Naive thymus-derived CD8-positive, alpha-beta T cell (primary cell): ENCODE results near the gene IL1R2. TPM values are rescaled to one million over a fixed set of nuclear protein-coding genes. Genes with fewer than 3 reads are reported as not detected.

Experiments
- ATAC-seq, 2 donors: fragments of 150-1000 bp; cut with Tn5 transposase in 1 of 2; sonication (Bioruptor Pico), chemical (Tn5 transposase) in 1 of 2; 1 replicate in 1 of 2; 2 replicates in 1 of 2; pipeline ENCODE4 v1.10.0; 2021; ENCODE audit warnings: mild to moderate bottlenecking in 2 of 2, moderate library complexity in 2 of 2
- POLR2A ChIA-PET: fragments of 350-600 bp; sonication (Branson Sonifier 250); formaldehyde crosslinking; loops from one replicate; lab custom pipeline; 2021; ENCODE audit warnings: antibody characterized with exemption; lab: Charles Lee
- DNase-seq, 10 donors: peaks; one replicate each; pipeline versions ENCODE4 v3.0.0 to v3.0.0-alpha.2; 2020 to 2022
- H3K27ac Mint-ChIP-seq, 10 donors: one replicate each; pipeline ENCODE4 v1.8.0; 2020 to 2022; ENCODE audit warnings: mild to moderate bottlenecking in 10 of 10, mixed read lengths in 10 of 10, moderate library complexity in 4 of 10, inconsistent platforms in 1 of 10
- H3K27me3 Mint-ChIP-seq, 5 donors: one replicate each; pipeline ENCODE4 v1.8.0; 2021 to 2022; ENCODE audit warnings: mixed read lengths in 5 of 5
- H3K36me3 Mint-ChIP-seq, 3 donors: one replicate each; pipeline ENCODE4 v1.8.0; 2020 to 2022; ENCODE audit warnings: mixed read lengths in 3 of 3, mild to moderate bottlenecking in 2 of 3, inconsistent platforms in 1 of 3
- H3K4me1 Mint-ChIP-seq, 4 donors: one replicate each; pipeline ENCODE4 v1.8.0; 2021 to 2022; ENCODE audit warnings: mixed read lengths in 4 of 4
- H3K4me3 Mint-ChIP-seq, 10 donors: one replicate each; pipeline ENCODE4 v1.8.0; 2020 to 2022; ENCODE audit warnings: mild to moderate bottlenecking in 10 of 10, mixed read lengths in 10 of 10, moderate library complexity in 6 of 10, inconsistent platforms in 1 of 10
- H3K9me3 Mint-ChIP-seq, 9 donors: one replicate each; pipeline ENCODE4 v1.8.0; 2020 to 2022; ENCODE audit warnings: mixed read lengths in 9 of 9, mild to moderate bottlenecking in 3 of 9, inconsistent platforms in 1 of 9, moderate library complexity in 1 of 9
- polyA plus RNA-seq, 3 donors: library from polyadenylated mRNA; unstranded; fragments of 300-500 nt; fragmentation: Illumina TruSeq; gene quantifications; one replicate each; pipeline ENCODE4 v1.2.3, GENCODE V29; 2021
- total RNA-seq, 8 experiments: library from RNA in 2 of 8; stranded (reverse) in 2 of 8; gene quantifications; one replicate each; pipeline ENCODE4 v1.2.3 and lab custom pipeline; 2021 to 2026

Gene IL1R2, protein sequence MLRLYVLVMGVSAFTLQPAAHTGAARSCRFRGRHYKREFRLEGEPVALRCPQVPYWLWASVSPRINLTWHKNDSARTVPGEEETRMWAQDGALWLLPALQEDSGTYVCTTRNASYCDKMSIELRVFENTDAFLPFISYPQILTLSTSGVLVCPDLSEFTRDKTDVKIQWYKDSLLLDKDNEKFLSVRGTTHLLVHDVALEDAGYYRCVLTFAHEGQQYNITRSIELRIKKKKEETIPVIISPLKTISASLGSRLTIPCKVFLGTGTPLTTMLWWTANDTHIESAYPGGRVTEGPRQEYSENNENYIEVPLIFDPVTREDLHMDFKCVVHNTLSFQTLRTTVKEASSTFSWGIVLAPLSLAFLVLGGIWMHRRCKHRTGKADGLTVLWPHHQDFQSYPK
- total RNA-seq (not detected), polyA plus RNA-seq (not detected), total RNA-seq (lab: John Stamatoyannopoulos, UW) (0 reads per million in 6 experiments)

DNA sequence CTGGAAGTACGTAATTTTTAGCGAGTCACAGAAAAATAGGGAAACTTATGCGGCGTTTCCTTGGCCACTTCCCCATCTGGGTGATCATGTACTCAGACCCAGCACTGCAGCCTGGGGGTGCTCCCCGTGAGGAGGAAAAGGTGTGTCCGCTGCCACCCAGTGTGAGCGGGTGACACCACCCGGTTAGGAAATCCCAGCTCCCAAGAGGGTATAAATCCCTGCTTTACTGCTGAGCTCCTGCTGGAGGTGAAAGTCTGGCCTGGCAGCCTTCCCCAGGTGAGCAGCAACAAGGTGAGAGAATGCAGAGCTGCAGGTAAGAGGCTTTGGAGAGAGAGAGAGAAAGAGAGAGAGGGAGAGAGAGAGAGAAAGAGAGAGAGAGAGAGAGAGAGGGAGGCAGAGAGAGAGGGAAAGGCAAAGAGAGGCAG is at the start of gene IL1R2:
IL1R2 (plus strand) TSS at position 240 of the 425 bp plus-strand sequence. CDS start 16,616 bp downstream, outside the sequence.
- no peak for DNase-seq
- H3K36me3 Mint-ChIP-seq = no peaks in the 10 kb centered on the region
- H3K27me3 Mint-ChIP-seq = peaks cover 4 to 26% (median 18%) of the 10 kb centered on the region in 5 donors
- H3K4me1 Mint-ChIP-seq = peaks cover 29 to 52% (median 37%) of the 10 kb centered on the region in 4 donors
- no peak for ATAC-seq
- no peak within 1 kb of the TSS for H3K4me3 Mint-ChIP-seq
- POLR2A ChIA-PET = no interaction called here
- peaks cover 0 to 4% (median 0%) of the 10 kb centered on the region in 9 donors for H3K9me3 Mint-ChIP-seq
- H3K27ac Mint-ChIP-seq = peak within 1 kb of the TSS in 6 of 10 donors; percentile 34 to 91 (median 46)

DNA sequence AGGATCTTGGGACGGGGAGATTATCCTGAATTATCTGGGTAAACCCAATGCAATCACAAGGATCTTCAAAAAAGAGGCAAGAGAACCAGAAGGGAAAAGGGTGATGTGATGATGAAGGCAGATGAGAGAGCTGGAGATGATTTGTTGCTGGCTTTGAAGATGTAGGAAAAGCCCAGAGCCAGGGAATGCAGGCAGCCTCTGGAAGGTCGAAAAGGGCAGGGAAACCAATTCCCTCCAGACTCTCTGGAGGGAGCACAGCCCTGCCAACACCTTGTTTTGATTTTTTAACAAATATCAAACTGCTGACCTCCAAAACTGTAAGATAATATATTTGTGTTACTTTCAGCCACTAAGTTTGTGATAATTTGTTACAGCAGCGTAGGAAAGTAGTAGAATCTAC is 48.9 kb upstream of the IL1R2 start:
- H3K36me3 Mint-ChIP-seq = peaks cover 0 to 11% (median 2%) of the 10 kb centered on the region in 3 donors
- peaks cover 0 to 12% (median 5%) of the 10 kb centered on the region in 5 donors for H3K27me3 Mint-ChIP-seq
- no peak overlapping the region for H3K4me3 Mint-ChIP-seq
- POLR2A ChIA-PET = no interaction called here
- peaks cover under 1 to 15% (median 10%) of the 10 kb centered on the region in 9 donors for H3K9me3 Mint-ChIP-seq
- H3K27ac Mint-ChIP-seq = no peak overlapping the region
- DNase-seq = no peak
- no peaks in the 10 kb centered on the region for H3K4me1 Mint-ChIP-seq
- no peak for ATAC-seq

DNA sequence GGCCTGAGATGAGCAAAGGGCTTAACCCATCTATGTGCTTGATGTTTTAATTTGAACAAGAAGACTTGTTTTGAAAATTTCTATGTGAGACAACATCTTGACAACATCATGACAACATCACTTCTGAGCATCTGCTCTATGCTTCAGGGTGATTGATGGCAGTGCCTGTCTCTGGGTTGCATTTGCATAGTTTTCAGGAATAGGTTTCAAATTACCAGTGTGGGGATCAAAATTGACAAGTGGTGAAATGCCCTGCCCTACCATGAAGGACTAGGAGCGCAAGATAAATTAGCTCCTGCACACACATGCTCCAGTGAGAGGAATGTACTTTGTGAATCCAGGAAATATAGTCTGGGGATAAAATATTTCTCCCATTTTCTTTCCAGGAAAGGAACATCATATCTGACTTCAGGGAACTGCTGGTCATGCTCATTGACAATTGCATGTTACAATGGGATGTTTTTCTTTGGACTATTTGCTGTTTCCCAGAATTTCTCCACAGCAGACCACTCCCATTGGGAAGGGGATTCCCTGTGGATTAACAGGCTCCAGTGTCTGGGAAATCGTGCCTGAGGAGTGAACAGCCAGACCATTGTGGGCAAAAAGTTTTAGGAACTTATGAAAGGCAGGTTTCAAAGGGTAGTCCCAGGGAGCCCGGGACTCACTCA is 45.3 kb upstream of the IL1R2 start:
- no peaks in the 10 kb centered on the region for H3K4me1 Mint-ChIP-seq
- H3K4me3 Mint-ChIP-seq = no peak overlapping the region
- POLR2A ChIA-PET = no interaction called here
- no peak for ATAC-seq
- H3K9me3 Mint-ChIP-seq = peaks cover 3 to 19% (median 7%) of the 10 kb centered on the region in 9 donors
- H3K27me3 Mint-ChIP-seq = peaks cover 0 to 6% (median 5%) of the 10 kb centered on the region in 5 donors
- H3K36me3 Mint-ChIP-seq = peaks cover 0 to 9% (median 6%) of the 10 kb centered on the region in 3 donors
- no peak for DNase-seq
- no peak overlapping the region for H3K27ac Mint-ChIP-seq

DNA sequence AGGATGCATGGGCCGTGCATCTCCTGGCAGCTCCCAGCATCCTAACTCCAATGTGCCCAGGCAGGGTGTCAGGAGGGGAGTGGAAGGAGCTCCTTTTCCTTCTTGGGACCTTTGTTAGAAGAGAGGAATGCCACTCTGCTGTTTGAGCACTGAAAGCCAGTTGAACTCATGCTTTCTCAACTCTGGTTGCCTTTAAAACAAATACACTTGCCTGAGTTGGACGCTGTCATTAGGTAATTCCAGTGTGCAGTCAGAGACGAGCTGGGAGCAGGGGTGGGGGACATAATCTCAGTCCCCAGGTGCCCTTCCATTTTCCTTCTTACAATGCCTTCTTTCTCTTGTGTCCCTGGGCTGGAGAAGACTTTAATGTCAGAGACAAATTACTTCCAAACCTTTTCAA is 44.4 kb upstream of the IL1R2 start:
- POLR2A ChIA-PET = no interaction called here

DNA sequence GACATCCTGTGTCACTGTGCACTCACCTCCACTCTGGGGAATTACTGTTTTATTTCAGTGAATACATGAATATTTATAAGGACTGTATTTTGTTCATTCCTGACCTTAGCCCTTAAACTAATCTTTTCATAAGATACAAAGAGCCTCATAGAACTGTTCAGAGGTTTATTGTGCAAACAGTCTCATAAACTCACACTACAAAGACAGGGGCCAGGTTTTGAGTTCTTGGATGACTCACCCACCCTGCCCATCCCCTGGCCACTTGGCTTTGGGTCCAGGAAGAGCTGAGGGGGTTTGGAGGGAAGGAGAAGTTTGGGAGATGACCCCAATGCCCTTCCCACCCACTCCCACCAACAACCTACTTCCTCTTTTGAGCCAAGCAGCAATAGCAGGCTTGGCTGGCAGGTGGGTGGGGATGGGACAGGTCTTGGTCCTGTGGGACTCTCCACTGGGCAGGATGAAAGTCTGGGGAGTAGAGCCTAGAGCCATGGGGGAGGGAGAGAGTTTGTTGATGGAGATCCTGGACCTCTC is 43.1 kb upstream of the IL1R2 start:
- Mint-ChIP-seq H3K36me3 (peaks cover 0 to 9% (median 6%) of the 10 kb centered on the region in 3 donors), H3K27ac (no peak overlapping the region), H3K4me3 (no peak overlapping the region), H3K9me3 (peaks cover 3 to 19% (median 9%) of the 10 kb centered on the region in 9 donors), H3K27me3 (peaks cover 0 to 6% (median 2%) of the 10 kb centered on the region in 5 donors), H3K4me1 (no peaks in the 10 kb centered on the region)
- no peak for ATAC-seq
- POLR2A ChIA-PET = no interaction called here
- DNase-seq = no peak

More for the DNA sequence above, 44.4 kb upstream of the IL1R2 start:
- Mint-ChIP-seq H3K4me1 (no peaks in the 10 kb centered on the region), H3K9me3 (peaks cover 3 to 19% (median 7%) of the 10 kb centered on the region in 9 donors), H3K27ac (no peak overlapping the region), H3K27me3 (peaks cover 0 to 6% (median 5%) of the 10 kb centered on the region in 5 donors), H3K4me3 (no peak overlapping the region), H3K36me3 (peaks cover 0 to 9% (median 6%) of the 10 kb centered on the region in 3 donors)
- DNase-seq = no peak
- no peak for ATAC-seq

DNA sequence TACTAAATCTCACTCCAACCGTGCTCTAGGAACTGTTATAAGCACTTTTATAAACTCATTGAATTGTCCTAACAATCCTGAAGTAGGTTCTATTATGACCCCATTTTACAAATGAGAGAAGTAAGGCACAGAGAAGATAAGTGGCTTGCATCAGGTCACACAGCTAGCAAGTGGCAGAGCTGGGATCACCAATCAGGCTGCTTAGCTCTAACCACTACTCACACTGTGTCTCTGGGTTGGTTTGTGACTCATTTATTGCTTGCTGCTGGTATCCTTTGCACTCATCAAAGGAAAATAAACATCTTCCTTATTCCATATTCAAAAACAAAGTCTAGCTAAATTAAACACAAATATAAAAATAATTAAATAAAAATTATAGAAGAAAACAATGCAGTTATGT is 42.5 kb upstream of the IL1R2 start:
- DNase-seq (no peak), ATAC-seq (no peak)
- POLR2A ChIA-PET = no interaction called here
- Mint-ChIP-seq H3K27me3 (peaks cover 0 to 6% (median 2%) of the 10 kb centered on the region in 5 donors), H3K4me3 (no peak overlapping the region), H3K9me3 (peaks cover 3 to 19% (median 9%) of the 10 kb centered on the region in 9 donors), H3K4me1 (no peaks in the 10 kb centered on the region), H3K27ac (no peak overlapping the region), H3K36me3 (peaks cover 0 to 9% (median 6%) of the 10 kb centered on the region in 3 donors)

DNA sequence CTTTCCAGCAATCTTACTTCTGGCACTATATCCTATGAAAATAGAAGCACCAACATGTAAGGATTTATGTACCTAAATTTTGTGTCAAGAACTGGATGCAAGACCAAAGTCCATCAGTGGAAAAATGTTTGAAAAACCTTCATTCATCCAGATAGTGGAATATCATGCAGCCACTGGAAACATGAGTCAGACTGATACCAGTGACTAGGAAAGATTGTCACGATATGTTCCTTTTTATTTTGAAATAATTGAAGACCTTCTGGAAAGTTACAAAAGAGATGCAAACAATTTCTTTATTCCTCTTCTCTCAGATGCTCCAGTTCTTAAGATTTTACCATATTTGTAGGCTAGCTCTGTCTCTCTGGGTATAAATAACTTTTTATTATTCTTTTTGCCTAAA is 40.5 kb upstream of the IL1R2 start:
- no peak for DNase-seq
- POLR2A ChIA-PET = no interaction called here
- Mint-ChIP-seq H3K9me3 (peaks cover 3 to 19% (median 9%) of the 10 kb centered on the region in 9 donors), H3K27me3 (peaks cover 0 to 5% (median 2%) of the 10 kb centered on the region in 5 donors), H3K36me3 (peaks cover 0 to 9% (median 6%) of the 10 kb centered on the region in 3 donors), H3K27ac (no peak overlapping the region), H3K4me3 (no peak overlapping the region), H3K4me1 (no peaks in the 10 kb centered on the region)
- ATAC-seq = no peak

DNA sequence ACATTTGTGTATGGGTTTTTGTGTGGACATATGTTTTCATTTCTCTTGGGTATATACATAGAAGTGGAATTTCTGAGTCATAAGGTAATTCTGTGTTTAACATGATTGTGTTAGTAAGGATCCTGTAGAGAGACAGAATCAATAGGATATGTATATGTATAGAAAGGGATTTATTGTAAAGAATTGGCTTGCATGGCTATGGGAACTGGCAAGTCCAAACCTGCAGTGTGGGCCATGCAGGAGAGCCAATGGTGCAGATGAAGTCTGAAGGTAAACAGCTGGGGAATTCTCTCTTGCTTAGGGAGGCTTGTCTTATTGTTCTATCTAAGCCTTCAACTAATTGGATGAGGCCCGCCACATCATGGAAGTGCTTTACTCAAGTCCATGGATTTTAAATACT is 39.2 kb upstream of the IL1R2 start:
- ATAC-seq = no peak
- no peak for DNase-seq
- H3K4me1 Mint-ChIP-seq = no peaks in the 10 kb centered on the region
- no peak overlapping the region for H3K27ac Mint-ChIP-seq
- peaks cover 0 to 18% (median 14%) of the 10 kb centered on the region in 3 donors for H3K36me3 Mint-ChIP-seq
- peaks cover 0 to 5% (median 0%) of the 10 kb centered on the region in 5 donors for H3K27me3 Mint-ChIP-seq
- no peak overlapping the region for H3K4me3 Mint-ChIP-seq
- POLR2A ChIA-PET = no interaction called here
- peaks cover 6 to 20% (median 14%) of the 10 kb centered on the region in 9 donors for H3K9me3 Mint-ChIP-seq

DNA sequence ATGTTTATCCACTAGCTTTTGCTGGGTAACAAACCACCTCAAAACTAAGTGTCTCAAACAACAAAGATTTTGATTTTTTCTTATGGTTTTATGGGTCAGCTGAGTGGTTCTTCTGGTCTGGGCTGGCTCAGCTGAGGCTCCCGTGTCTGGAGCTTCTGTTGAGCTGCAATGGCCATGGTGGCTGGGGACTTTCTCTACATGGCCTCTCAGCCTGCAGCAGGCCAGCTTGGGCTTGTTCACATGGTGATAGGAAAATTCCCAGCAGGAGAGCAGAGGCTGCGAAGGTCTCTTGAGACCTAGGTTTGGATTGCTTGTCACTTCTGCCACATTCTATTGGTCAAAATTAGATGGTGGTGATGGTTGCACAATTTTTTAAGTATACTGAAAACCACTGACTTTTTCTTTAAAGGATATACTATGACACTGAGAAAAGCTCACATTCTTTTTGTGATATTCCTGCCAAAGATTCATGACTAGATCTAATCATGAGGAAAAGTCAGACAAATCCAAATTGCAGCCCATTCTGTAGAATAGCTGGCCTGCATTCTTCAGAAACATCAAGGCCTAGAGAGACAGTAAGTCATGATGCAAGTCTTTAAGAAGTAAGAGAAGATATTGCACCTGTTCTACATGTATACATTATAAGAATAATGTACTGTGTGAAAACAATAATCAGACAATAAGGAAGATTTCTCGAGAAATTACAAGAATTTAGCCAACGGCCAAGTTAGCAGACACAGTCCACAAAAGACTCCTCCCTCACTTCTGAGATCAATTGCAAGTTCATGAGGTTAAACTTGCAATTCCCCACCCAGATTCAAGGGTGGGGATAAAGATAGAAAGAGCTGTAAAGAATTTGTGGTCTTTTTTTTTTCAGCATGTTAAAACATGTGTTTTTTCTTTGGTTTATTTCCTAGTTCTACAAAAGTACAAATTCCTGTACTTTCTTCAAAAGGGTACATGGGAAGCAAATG is 35.0 kb upstream of the IL1R2 start:
- POLR2A ChIA-PET = no interaction called here
- DNase-seq (no peak), ATAC-seq (no peak)
- Mint-ChIP-seq H3K4me1 (no peaks in the 10 kb centered on the region), H3K36me3 (peaks cover 2 to 26% (median 11%) of the 10 kb centered on the region in 3 donors), H3K27ac (no peak overlapping the region), H3K9me3 (peaks cover 0 to 20% (median 12%) of the 10 kb centered on the region in 9 donors), H3K27me3 (no peaks in the 10 kb centered on the region), H3K4me3 (no peak overlapping the region)

DNA sequence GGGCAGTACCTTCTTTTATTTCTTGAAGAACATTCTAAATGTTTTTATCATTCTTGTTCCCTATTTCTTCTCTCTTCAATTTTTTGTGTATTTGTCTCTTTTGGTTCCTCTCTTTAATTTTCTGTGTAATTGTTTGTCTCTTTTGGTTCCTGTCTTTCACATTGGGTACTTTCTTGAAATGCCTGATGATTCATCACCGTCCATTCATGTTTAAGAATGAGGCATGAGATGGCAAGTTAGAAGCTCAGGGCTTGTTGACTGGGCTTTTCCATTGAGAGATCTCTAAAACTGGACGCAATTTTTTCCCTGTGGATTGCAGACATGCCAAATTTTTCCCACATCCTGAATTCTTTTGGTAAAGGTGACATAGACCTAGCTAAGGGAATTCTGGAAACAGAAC is 33.7 kb upstream of the IL1R2 start:
- no peak for ATAC-seq

DNA sequence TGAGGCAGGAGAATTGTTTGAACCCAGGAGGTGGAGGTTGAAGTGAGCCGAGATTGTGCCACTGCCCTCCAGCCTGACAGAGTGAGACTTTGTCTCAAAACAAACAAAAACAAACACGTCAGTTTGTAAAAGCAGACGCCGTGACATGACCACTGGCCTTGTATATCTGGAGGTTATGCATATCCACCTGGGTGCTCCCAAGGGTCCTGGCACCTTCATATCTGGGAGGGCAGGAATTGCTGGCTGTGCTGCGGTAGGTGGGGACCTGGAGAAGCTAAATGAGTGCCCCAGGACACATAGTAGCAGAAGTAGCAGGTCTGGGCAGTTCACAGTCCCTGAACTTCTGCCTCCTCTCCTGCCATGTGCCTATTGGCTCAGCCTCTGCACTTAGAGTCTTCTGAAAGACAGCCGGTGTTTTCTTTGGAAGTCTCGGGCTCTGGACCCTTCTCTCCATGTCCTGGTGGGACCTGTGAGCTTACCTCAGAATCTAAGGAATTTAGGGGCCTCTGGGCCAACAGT is 30.9 kb upstream of the IL1R2 start:
- POLR2A ChIA-PET = no interaction called here
- peaks cover 0 to 6% (median 2%) of the 10 kb centered on the region in 4 donors for H3K4me1 Mint-ChIP-seq
- no peak for ATAC-seq
- peaks cover 2 to 26% (median 11%) of the 10 kb centered on the region in 3 donors for H3K36me3 Mint-ChIP-seq
- H3K27ac Mint-ChIP-seq = no peak overlapping the region
- peaks cover 0 to 20% (median 10%) of the 10 kb centered on the region in 9 donors for H3K9me3 Mint-ChIP-seq
- no peak overlapping the region for H3K4me3 Mint-ChIP-seq
- no peak for DNase-seq
- peaks cover 0 to 2% (median 0%) of the 10 kb centered on the region in 5 donors for H3K27me3 Mint-ChIP-seq

More for the DNA sequence above, 33.7 kb upstream of the IL1R2 start:
- peaks cover 2 to 26% (median 11%) of the 10 kb centered on the region in 3 donors for H3K36me3 Mint-ChIP-seq
- H3K27me3 Mint-ChIP-seq = no peaks in the 10 kb centered on the region
- peaks cover 0 to 20% (median 12%) of the 10 kb centered on the region in 9 donors for H3K9me3 Mint-ChIP-seq
- POLR2A ChIA-PET = no interaction called here
- H3K27ac Mint-ChIP-seq = no peak overlapping the region
- no peak for DNase-seq
- no peaks in the 10 kb centered on the region for H3K4me1 Mint-ChIP-seq
- H3K4me3 Mint-ChIP-seq = no peak overlapping the region
